GM19397 (cell line): ENCODE data around the gene C1orf210.

Source experiments
- ATAC-seq: cut with Tn5 transposase; IDR thresholded peaks from one replicate; pipeline ENCODE4 v1.9.1; 2021; ENCODE audit warnings: mild to moderate bottlenecking, moderate library complexity; ENCODE audit not compliant: unreplicated experiment

C1orf210 gene

GRCh38 chr1:43285269-43285990, at the start of gene C1orf210:
Gene C1orf210 (minus strand): TSS chr1:43285581. CDS start chr1:43283270, 2,311 bp downstream.
- ATAC-seq, result no peak

- no peak for ATAC-seq
Measured at GRCh38 chr1:43334453-43335205, 49.2 kb upstream of the C1orf210 start.

GRCh38 chr1:43331688-43332087, 46.3 kb upstream of the C1orf210 start:
- no peak for ATAC-seq

GRCh38 chr1:43329995-43330751, 44.8 kb upstream of the C1orf210 start:
- ATAC-seq, result no peak

GRCh38 chr1:43327549-43328292, 42.3 kb upstream of the C1orf210 start:
- ATAC-seq, result no peak

- no peak for ATAC-seq
Measured at GRCh38 chr1:43325381-43325780, 40.0 kb upstream of the C1orf210 start.

GRCh38 chr1:43324810-43325209, 39.4 kb upstream of the C1orf210 start:
- no peak for ATAC-seq

- no peak for ATAC-seq
Measured at GRCh38 chr1:43322506-43322905, 37.1 kb upstream of the C1orf210 start.

- no peak for ATAC-seq
Measured at GRCh38 chr1:43321331-43321891, 36.0 kb upstream of the C1orf210 start.

GRCh38 chr1:43319766-43320165, 34.4 kb upstream of the C1orf210 start:
- no peak for ATAC-seq

GRCh38 chr1:43319288-43319687, 33.9 kb upstream of the C1orf210 start:
- ATAC-seq, result no peak

- ATAC-seq, result no peak
Measured at GRCh38 chr1:43318831-43319230, 33.5 kb upstream of the C1orf210 start.

GRCh38 chr1:43317817-43318471, 32.6 kb upstream of the C1orf210 start:
- no peak for ATAC-seq

- ATAC-seq, result no peak
Measured at GRCh38 chr1:43316738-43317520, 31.5 kb upstream of the C1orf210 start.

- ATAC-seq, result no peak
Measured at GRCh38 chr1:43315963-43316737, 30.8 kb upstream of the C1orf210 start.

- no peak for ATAC-seq
Measured at GRCh38 chr1:43315481-43315880, 30.1 kb upstream of the C1orf210 start.

- no peak for ATAC-seq
Measured at GRCh38 chr1:43314233-43314632, 28.9 kb upstream of the C1orf210 start.

- no peak for ATAC-seq
Measured at GRCh38 chr1:43313771-43314170, 28.4 kb upstream of the C1orf210 start.
